WERI-Rb-1 (cell line): ENCODE data around the gene ZNF428.
"Not testable (repeated sequence)": the region's sequence is repeated elsewhere in the genome, so short reads cannot be mapped to it uniquely, and the experiment has no call there.

Experiments used
- DNase-seq: peaks from one replicate; pipeline ENCODE4 v3.0.0-alpha.2; 2020
- H3K27ac ChIP-seq: fragments of 250-450 bp; sonication (Bioruptor Pico); 2 replicates; pipeline ENCODE4 v1.5.1; 2020; ENCODE audit warnings: mild to moderate bottlenecking, moderate library complexity
- H3K27me3 ChIP-seq: fragments of 250-450 bp; sonication (Bioruptor Pico); 2 replicates; pipeline ENCODE4 v1.5.1; 2021; ENCODE audit warnings: mild to moderate bottlenecking, low read depth, moderate library complexity; ENCODE audit not compliant: insufficient read depth, severe bottlenecking
- H3K36me3 ChIP-seq: fragments of 250-450 bp; sonication (Bioruptor Pico); 2 replicates; pipeline ENCODE4 v1.5.1; 2020; ENCODE audit warnings: mild to moderate bottlenecking, moderate library complexity
- H3K4me3 ChIP-seq: 2 replicates; pipeline ENCODE4 v1.5.1; 2011; ENCODE audit warnings: low read depth, mild to moderate bottlenecking, control low read depth, low read length
- H3K9me3 ChIP-seq: fragments of 250-450 bp; sonication (Bioruptor Pico); 2 replicates; pipeline ENCODE4 v1.5.1; 2021; ENCODE audit warnings: mild to moderate bottlenecking, moderate library complexity; ENCODE audit not compliant: severe bottlenecking
- TF ChIP-seq, protein P1 (sequence below): IDR thresholded peaks from 2 replicates; pipeline ENCODE4 v1.5.1; 2011; ENCODE audit warnings: low read depth, mild to moderate bottlenecking, control low read depth, inconsistent platforms, low read length

The ZNF428 gene

DNA sequence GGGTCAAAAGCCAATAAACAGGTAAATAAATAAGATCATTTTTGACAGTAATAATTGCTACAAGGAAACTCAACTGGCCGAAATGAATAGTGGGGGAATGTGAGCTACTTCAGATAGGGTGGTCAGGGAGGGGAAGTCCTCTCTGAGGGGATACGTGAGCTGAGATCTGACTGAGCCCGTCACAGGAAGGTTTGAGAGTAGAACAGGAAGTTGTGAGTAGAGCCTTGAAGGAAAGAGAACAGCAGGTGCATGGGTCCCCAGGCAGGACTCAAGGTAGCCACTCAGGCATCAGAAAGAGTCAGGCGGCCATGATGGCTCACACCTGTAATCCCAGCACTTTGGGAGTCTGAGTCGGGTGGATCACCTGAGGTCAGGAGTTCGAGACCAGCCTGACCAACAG, 29.8 kb downstream of the ZNF428 start:
- DNase-seq, result no peak
- Histone ChIP-seq H3K4me3 (no peak overlapping the region), H3K9me3 (no peaks in the 10 kb centered on the region), H3K36me3 (peaks cover 38% of the 10 kb centered on the region), H3K27me3 (no peaks in the 10 kb centered on the region), H3K27ac (no peak overlapping the region)
- TF ChIP-seq, protein P1, sequence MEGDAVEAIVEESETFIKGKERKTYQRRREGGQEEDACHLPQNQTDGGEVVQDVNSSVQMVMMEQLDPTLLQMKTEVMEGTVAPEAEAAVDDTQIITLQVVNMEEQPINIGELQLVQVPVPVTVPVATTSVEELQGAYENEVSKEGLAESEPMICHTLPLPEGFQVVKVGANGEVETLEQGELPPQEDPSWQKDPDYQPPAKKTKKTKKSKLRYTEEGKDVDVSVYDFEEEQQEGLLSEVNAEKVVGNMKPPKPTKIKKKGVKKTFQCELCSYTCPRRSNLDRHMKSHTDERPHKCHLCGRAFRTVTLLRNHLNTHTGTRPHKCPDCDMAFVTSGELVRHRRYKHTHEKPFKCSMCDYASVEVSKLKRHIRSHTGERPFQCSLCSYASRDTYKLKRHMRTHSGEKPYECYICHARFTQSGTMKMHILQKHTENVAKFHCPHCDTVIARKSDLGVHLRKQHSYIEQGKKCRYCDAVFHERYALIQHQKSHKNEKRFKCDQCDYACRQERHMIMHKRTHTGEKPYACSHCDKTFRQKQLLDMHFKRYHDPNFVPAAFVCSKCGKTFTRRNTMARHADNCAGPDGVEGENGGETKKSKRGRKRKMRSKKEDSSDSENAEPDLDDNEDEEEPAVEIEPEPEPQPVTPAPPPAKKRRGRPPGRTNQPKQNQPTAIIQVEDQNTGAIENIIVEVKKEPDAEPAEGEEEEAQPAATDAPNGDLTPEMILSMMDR, result no peak

DNA sequence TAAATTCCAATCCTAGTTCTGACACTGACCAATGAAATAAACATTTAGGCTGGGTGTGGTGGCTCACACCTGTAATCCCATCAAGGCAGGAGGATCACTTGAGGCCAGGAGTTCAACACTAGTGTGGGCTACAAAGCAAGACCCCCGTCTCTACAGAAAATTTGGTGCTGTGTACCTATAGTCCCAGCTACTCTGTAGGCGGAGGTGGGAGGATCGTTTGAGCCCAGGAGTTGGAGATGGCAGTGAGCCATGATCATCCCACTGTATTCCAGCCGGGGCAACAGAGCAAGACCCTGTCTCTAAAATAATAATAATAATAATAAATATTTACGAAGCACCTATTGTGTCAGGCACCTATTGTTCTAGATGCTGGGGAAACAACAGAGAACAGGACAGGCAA, 30.2 kb downstream of the ZNF428 start:
- no peak overlapping the region for H3K4me3 ChIP-seq
- no peak for DNase-seq
- H3K9me3 ChIP-seq, result no peaks in the 10 kb centered on the region
- H3K27me3 ChIP-seq, result no peaks in the 10 kb centered on the region
- TF ChIP-seq, protein P1, result no peak
- H3K27ac ChIP-seq, result no peak overlapping the region
- peaks cover 34% of the 10 kb centered on the region for H3K36me3 ChIP-seq

DNA sequence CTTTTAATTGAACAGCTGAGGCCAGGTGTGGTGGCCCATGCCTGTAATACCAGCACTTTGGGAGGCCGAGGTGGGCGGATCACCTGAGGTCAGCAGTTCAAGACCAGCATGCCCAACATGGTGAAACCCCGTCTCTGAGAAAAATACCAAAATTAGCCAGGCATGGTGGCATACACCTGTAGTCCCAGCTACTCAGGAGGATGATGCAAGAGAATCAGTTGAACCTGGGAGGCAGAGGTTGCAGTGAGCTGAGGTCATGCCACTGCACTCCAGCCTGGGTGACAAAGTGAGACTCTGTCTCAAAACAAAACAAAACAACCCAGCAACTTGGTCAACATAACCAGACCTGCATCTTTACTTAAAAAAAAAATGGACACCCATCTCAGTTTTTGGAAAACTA, 32.4 kb downstream of the ZNF428 start:
- not testable (repeated sequence) for H3K27ac ChIP-seq, H3K27me3 ChIP-seq, H3K9me3 ChIP-seq, H3K4me3 ChIP-seq, DNase-seq
- H3K36me3 ChIP-seq, result peaks cover 11% of the 10 kb centered on the region

DNA sequence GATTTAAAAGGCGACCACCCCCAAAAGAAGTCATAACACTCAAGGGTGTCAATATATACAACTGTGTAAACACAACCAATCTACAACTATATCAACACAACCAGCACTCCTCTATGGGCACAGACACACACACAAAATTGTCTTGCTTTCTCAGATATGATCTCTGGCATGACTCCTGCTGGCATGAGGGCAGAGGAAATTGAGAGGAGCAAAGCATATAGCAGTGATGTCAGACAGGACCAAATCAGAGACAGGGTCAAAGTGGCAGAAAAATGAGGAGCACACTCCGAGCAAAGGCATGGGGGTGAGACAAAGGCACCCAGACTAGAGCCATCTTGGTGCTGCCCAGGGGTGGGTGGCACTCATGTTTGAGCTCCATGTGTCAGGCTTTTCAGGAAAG, 33.1 kb downstream of the ZNF428 start:
- TF ChIP-seq, protein P1, result no peak
- Histone ChIP-seq H3K27me3 (no peaks in the 10 kb centered on the region), H3K27ac (no peak overlapping the region), H3K9me3 (no peaks in the 10 kb centered on the region), H3K36me3 (peaks cover 8% of the 10 kb centered on the region), H3K4me3 (no peak overlapping the region)
- no peak for DNase-seq

DNA sequence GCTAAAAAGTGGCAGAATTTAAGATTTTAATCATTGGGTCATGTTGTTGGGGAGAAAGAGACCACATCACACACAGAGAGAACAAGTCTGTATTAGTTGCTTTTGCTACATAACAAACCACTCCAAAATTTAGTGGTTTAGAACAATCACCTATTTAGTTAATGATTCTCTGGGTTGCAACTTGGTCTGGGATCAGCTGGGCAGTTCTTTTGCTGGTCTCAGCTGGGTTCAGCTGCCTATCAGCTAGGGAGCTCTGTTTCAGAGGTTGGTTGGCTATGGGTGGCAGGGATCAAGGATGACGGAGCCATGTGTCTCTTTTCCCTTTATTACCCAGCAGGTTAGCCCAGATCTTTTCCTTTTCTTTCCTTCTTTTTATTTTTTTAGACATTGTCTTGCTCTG, 34.9 kb downstream of the ZNF428 start:
- TF ChIP-seq, protein P1, result no peak
- no peaks in the 10 kb centered on the region for H3K27me3 ChIP-seq
- no peaks in the 10 kb centered on the region for H3K9me3 ChIP-seq
- peaks cover 4% of the 10 kb centered on the region for H3K36me3 ChIP-seq
- H3K4me3 ChIP-seq, result no peak overlapping the region
- no peak overlapping the region for H3K27ac ChIP-seq
- no peak for DNase-seq

DNA sequence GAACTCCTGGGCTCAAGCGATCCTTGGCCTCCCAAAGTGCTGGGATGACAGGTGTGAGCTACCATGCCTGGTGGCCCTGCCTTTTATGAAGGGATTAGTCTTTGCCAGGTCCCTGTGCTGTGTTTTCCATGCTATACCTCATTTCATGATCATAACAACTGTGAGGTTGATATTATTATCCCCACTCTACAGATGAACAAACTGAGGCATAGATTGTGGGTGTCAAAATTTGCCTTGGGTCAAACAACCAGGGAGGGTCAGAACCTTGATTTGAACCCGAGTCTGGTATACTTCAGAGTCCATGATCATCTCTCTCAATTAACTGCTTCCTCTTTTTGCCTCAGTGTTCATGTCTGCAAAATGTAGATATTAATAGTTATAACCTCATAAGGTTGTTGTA, 36.9 kb downstream of the ZNF428 start:
- Histone ChIP-seq H3K9me3 (no peaks in the 10 kb centered on the region), H3K4me3 (no peak overlapping the region), H3K27ac (no peak overlapping the region), H3K36me3 (no peaks in the 10 kb centered on the region; the same call in none of the 2 replicates), H3K27me3 (no peaks in the 10 kb centered on the region)
- no peak for DNase-seq
- TF ChIP-seq, protein P1, result no peak
